Ovary (tissue), 3 donors: ENCODE measurements around the gene CBFB.

Experiments used
- POLR2A ChIP-seq: fragments of 450-650 bp; IDR thresholded peaks from one replicate; pipeline ENCODE4 v1.6.1; 2017; ENCODE audit warnings: antibody characterized with exemption, mild to moderate bottlenecking, moderate library complexity
- TF ChIP-seq, protein P1 (sequence below), 3 donors: fragments of 450-650 bp in 2 of 3; fragments of 200-600 bp in 1 of 3; IDR thresholded peaks; one replicate each; pipeline versions ENCODE4 v1.5.1 to v1.8.0; 2016 to 2022; ENCODE audit warnings: antibody characterized with exemption in 3 of 3, mild to moderate bottlenecking in 1 of 3
- donor health status: DM: no; HTN: no; CAD: no.

GRCh38 chr16:67053767-67054334 is 24.9 kb downstream of the CBFB start:
- TF ChIP-seq, protein P1, sequence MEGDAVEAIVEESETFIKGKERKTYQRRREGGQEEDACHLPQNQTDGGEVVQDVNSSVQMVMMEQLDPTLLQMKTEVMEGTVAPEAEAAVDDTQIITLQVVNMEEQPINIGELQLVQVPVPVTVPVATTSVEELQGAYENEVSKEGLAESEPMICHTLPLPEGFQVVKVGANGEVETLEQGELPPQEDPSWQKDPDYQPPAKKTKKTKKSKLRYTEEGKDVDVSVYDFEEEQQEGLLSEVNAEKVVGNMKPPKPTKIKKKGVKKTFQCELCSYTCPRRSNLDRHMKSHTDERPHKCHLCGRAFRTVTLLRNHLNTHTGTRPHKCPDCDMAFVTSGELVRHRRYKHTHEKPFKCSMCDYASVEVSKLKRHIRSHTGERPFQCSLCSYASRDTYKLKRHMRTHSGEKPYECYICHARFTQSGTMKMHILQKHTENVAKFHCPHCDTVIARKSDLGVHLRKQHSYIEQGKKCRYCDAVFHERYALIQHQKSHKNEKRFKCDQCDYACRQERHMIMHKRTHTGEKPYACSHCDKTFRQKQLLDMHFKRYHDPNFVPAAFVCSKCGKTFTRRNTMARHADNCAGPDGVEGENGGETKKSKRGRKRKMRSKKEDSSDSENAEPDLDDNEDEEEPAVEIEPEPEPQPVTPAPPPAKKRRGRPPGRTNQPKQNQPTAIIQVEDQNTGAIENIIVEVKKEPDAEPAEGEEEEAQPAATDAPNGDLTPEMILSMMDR (IDR thresholded peaks at IDR 0.05): no peak
- no peak for TF ChIP-seq POLR2A
